NB4 (cell line): Measurements from ENCODE around the gene OR6C2.
"Not testable (repeated sequence)": the region's sequence is repeated elsewhere in the genome, so short reads cannot be mapped to it uniquely, and the experiment has no call there.

Experiments
- CTCF ChIP-seq: IDR thresholded peaks from one replicate; pipeline ENCODE4 v1.5.1; 2012; ENCODE audit warnings: low read depth, low read length
- MAX ChIP-seq: IDR thresholded peaks from 2 replicates; pipeline ENCODE4 v1.6.1; 2011; ENCODE audit warnings: low read depth, low read length
- POLR2A ChIP-seq: IDR thresholded peaks from 2 replicates; pipeline ENCODE4 v1.6.1; 2011; ENCODE audit warnings: mild to moderate bottlenecking; ENCODE audit not compliant: insufficient read length; ENCODE audit errors: extremely low read depth

DNA sequence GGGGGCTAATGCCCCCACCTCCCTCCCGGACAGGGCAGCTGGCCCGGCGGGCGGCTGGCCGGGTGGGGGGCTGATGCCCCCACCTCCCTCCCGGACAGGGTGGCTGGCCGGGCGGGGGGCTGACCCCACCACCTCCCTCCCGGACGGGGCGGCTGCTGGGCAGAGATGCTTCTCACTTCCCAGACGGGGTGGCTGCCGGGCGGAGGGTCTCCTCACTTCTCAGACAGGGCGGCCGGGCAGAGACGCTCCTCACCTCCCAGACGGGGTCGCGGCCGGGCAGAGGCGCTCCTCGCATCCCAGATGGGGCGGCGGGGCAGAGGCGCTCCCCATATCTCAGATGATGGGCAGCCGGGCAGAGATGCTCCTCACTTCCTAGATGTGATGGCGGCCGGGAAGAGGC is 35.3 kb downstream of the OR6C2 start:
- TF ChIP-seq CTCF, POLR2A, MAX: not testable (repeated sequence)
